ENCODE results near the gene DAPK2.

GRCh38 chr15:63986751-63987341 lies 59.4 kb downstream of the DAPK2 start:
- TF ChIP-seq CTCF (IDR thresholded peaks at IDR 0.05; ENCODE audit: low read depth, low read length) = peak; percentile 44
- TF ChIP-seq EZH2phosphoT487 (IDR thresholded peaks at IDR 0.05; ENCODE audit: low read depth) = no peak

Data from OCI-LY3 (cell line).